ENCODE data around the gene MYT1. TPM values are rescaled to one million over a fixed set of nuclear protein-coding genes. Genes with fewer than 3 reads are reported as not detected.

The MYT1 gene
- total RNA-seq, 1 experiment from 2014 or later, result 2.0 TPM

DNA sequence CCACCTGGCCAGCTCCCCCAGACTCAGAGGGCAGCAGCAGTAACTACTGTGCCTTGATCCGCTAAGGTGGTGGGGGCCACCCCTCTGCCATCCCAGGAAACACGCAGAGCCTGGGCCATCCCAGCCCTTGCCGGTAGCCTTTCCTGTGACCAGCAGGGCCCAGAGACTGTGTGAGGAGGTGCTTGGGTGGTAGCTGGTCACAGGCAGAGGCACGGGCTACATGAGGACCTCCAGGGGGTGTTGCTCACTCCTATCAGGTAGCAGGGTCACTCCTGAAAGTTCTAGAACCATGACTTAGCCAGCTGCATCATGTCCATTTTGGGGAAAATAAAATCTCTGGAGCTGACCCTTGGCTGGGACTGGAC lies 114.0 kb downstream of the MYT1 start (continued):
- TF ChIP-seq, protein P1, sequence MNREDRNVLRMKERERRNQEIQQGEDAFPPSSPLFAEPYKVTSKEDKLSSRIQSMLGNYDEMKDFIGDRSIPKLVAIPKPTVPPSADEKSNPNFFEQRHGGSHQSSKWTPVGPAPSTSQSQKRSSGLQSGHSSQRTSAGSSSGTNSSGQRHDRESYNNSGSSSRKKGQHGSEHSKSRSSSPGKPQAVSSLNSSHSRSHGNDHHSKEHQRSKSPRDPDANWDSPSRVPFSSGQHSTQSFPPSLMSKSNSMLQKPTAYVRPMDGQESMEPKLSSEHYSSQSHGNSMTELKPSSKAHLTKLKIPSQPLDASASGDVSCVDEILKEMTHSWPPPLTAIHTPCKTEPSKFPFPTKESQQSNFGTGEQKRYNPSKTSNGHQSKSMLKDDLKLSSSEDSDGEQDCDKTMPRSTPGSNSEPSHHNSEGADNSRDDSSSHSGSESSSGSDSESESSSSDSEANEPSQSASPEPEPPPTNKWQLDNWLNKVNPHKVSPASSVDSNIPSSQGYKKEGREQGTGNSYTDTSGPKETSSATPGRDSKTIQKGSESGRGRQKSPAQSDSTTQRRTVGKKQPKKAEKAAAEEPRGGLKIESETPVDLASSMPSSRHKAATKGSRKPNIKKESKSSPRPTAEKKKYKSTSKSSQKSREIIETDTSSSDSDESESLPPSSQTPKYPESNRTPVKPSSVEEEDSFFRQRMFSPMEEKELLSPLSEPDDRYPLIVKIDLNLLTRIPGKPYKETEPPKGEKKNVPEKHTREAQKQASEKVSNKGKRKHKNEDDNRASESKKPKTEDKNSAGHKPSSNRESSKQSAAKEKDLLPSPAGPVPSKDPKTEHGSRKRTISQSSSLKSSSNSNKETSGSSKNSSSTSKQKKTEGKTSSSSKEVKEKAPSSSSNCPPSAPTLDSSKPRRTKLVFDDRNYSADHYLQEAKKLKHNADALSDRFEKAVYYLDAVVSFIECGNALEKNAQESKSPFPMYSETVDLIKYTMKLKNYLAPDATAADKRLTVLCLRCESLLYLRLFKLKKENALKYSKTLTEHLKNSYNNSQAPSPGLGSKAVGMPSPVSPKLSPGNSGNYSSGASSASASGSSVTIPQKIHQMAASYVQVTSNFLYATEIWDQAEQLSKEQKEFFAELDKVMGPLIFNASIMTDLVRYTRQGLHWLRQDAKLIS (CRISPR knock-in tag; IDR thresholded peaks at IDR 0.05; ENCODE audit: borderline replicate concordance), result no peak
- no peak for TF ChIP-seq GRHL2 (CRISPR knock-in tag; IDR thresholded peaks at IDR 0.05; ENCODE audit: insufficient replicate concordance, severe bottlenecking)
- TF ChIP-seq NFATC4 (CRISPR knock-in tag; IDR thresholded peaks at IDR 0.05), result no peak
- TF ChIP-seq RELA (CRISPR knock-in tag; IDR thresholded peaks at IDR 0.05; ENCODE audit: borderline replicate concordance), result no peak
- TF ChIP-seq NFE2L1 (CRISPR knock-in tag; IDR thresholded peaks at IDR 0.05), result no peak

DNA sequence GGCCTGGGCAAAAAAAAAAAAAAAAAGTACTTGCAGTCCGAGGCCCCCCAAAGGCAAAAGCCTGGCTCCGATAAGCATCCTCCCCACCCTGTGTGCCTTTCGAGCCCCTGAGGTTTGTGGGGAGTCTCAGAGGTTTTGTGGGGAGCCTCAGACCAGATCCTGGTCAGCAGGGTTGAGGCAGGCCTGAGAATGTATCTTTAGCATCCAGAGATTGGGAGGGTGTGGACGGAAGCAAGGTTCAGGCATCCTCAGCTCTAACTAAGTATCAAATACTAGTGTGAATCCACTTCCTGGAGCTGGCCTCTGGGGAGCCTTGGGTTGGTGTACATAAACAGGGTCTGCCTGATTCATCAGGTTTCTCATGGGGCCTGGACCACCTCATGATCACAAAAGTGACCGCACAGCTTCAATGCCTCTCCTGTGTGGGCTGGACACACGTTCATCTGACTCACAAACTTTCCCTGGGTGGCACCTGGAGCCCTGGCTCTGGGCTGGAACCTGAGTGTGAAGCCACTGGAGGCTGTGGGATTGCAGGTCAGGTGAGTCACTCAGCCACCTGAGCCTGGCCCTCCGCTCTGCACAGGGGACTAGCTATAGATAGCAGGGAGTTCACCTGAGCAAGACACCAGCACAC lies 115.7 kb downstream of the MYT1 start:
- ChIA-PET POLR2A (no interaction called here), CTCF (no interaction called here)
- TF ChIP-seq, protein P2, sequence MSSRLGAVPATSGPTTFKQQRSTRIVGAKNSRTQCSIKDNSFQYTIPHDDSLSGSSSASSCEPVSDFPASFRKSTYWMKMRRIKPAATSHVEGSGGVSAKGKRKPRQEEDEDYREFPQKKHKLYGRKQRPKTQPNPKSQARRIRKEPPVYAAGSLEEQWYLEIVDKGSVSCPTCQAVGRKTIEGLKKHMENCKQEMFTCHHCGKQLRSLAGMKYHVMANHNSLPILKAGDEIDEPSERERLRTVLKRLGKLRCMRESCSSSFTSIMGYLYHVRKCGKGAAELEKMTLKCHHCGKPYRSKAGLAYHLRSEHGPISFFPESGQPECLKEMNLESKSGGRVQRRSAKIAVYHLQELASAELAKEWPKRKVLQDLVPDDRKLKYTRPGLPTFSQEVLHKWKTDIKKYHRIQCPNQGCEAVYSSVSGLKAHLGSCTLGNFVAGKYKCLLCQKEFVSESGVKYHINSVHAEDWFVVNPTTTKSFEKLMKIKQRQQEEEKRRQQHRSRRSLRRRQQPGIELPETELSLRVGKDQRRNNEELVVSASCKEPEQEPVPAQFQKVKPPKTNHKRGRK (CRISPR knock-in tag; IDR thresholded peaks at IDR 0.05; ENCODE audit: borderline replicate concordance), result no peak
- TF ChIP-seq SMAD4 (CRISPR knock-in tag; IDR thresholded peaks at IDR 0.05), result no peak
- TF ChIP-seq, protein P3, sequence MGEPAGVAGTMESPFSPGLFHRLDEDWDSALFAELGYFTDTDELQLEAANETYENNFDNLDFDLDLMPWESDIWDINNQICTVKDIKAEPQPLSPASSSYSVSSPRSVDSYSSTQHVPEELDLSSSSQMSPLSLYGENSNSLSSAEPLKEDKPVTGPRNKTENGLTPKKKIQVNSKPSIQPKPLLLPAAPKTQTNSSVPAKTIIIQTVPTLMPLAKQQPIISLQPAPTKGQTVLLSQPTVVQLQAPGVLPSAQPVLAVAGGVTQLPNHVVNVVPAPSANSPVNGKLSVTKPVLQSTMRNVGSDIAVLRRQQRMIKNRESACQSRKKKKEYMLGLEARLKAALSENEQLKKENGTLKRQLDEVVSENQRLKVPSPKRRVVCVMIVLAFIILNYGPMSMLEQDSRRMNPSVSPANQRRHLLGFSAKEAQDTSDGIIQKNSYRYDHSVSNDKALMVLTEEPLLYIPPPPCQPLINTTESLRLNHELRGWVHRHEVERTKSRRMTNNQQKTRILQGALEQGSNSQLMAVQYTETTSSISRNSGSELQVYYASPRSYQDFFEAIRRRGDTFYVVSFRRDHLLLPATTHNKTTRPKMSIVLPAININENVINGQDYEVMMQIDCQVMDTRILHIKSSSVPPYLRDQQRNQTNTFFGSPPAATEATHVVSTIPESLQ (CRISPR knock-in tag; IDR thresholded peaks at IDR 0.05), result no peak
- TF ChIP-seq ZNF317 (CRISPR knock-in tag; IDR thresholded peaks at IDR 0.05; ENCODE audit: borderline replicate concordance, low read depth), result no peak
- TF ChIP-seq, protein P4, sequence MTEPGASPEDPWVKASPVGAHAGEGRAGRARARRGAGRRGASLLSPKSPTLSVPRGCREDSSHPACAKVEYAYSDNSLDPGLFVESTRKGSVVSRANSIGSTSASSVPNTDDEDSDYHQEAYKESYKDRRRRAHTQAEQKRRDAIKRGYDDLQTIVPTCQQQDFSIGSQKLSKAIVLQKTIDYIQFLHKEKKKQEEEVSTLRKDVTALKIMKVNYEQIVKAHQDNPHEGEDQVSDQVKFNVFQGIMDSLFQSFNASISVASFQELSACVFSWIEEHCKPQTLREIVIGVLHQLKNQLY (CRISPR knock-in tag; IDR thresholded peaks at IDR 0.05), result no peak
- no peak for TF ChIP-seq FOXJ3 (CRISPR knock-in tag; IDR thresholded peaks at IDR 0.05; ENCODE audit: borderline replicate concordance)
- no peak for TF ChIP-seq IRF2 (CRISPR knock-in tag; IDR thresholded peaks at IDR 0.05; ENCODE audit: borderline replicate concordance, low read depth)
- no peak for TF ChIP-seq FOXK1 (CRISPR knock-in tag; IDR thresholded peaks at IDR 0.05)
- no peak for TF ChIP-seq ZNF121 (CRISPR knock-in tag; IDR thresholded peaks at IDR 0.05)
- TF ChIP-seq HMGA2 (CRISPR knock-in tag; IDR thresholded peaks at IDR 0.05), result no peak
- no peak for TF ChIP-seq RORB (CRISPR knock-in tag; IDR thresholded peaks at IDR 0.05)
- TF ChIP-seq ATF1 (CRISPR knock-in tag; IDR thresholded peaks at IDR 0.05), result no peak
- TF ChIP-seq, protein P5, sequence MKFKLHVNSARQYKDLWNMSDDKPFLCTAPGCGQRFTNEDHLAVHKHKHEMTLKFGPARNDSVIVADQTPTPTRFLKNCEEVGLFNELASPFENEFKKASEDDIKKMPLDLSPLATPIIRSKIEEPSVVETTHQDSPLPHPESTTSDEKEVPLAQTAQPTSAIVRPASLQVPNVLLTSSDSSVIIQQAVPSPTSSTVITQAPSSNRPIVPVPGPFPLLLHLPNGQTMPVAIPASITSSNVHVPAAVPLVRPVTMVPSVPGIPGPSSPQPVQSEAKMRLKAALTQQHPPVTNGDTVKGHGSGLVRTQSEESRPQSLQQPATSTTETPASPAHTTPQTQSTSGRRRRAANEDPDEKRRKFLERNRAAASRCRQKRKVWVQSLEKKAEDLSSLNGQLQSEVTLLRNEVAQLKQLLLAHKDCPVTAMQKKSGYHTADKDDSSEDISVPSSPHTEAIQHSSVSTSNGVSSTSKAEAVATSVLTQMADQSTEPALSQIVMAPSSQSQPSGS (CRISPR knock-in tag; IDR thresholded peaks at IDR 0.05; ENCODE audit: borderline replicate concordance, low read depth), result no peak
- TF ChIP-seq TEAD4 (CRISPR knock-in tag; IDR thresholded peaks at IDR 0.05), result no peak
- TF ChIP-seq, protein P6, sequence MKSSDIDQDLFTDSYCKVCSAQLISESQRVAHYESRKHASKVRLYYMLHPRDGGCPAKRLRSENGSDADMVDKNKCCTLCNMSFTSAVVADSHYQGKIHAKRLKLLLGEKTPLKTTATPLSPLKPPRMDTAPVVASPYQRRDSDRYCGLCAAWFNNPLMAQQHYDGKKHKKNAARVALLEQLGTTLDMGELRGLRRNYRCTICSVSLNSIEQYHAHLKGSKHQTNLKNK (CRISPR knock-in tag; IDR thresholded peaks at IDR 0.05), result no peak
- no peak for TF ChIP-seq NFATC4 (CRISPR knock-in tag; IDR thresholded peaks at IDR 0.05)
- no peak for TF ChIP-seq CBFB (CRISPR knock-in tag; IDR thresholded peaks at IDR 0.05; ENCODE audit: low read depth)
- TF ChIP-seq, protein P7, sequence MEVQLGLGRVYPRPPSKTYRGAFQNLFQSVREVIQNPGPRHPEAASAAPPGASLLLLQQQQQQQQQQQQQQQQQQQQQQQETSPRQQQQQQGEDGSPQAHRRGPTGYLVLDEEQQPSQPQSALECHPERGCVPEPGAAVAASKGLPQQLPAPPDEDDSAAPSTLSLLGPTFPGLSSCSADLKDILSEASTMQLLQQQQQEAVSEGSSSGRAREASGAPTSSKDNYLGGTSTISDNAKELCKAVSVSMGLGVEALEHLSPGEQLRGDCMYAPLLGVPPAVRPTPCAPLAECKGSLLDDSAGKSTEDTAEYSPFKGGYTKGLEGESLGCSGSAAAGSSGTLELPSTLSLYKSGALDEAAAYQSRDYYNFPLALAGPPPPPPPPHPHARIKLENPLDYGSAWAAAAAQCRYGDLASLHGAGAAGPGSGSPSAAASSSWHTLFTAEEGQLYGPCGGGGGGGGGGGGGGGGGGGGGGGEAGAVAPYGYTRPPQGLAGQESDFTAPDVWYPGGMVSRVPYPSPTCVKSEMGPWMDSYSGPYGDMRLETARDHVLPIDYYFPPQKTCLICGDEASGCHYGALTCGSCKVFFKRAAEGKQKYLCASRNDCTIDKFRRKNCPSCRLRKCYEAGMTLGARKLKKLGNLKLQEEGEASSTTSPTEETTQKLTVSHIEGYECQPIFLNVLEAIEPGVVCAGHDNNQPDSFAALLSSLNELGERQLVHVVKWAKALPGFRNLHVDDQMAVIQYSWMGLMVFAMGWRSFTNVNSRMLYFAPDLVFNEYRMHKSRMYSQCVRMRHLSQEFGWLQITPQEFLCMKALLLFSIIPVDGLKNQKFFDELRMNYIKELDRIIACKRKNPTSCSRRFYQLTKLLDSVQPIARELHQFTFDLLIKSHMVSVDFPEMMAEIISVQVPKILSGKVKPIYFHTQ (CRISPR knock-in tag; IDR thresholded peaks at IDR 0.05), result no peak
- no peak overlapping the region for H3K4me3 Mint-ChIP-seq
- H3K27me3 Mint-ChIP-seq (ENCODE audit: low read depth), result peaks cover 7% of the 10 kb centered on the region; the same call in 1 of the 2 replicates
- ATAC-seq, result no peak
- peaks cover 55% of the 10 kb centered on the region for H3K9me3 Mint-ChIP-seq
- DNase-seq (ENCODE audit: low spot score), result no peak
- no peaks in the 10 kb centered on the region for H3K4me1 Mint-ChIP-seq
- H3K27ac Mint-ChIP-seq, result no peak overlapping the region
- peaks cover 34% of the 10 kb centered on the region for H3K36me3 Mint-ChIP-seq
